Right lung (tissue), 5 donors: ENCODE results near the gene LRIG1. TPM values are rescaled to one million over a fixed set of nuclear protein-coding genes. Genes with fewer than 3 reads are reported as not detected.

Source experiments
- DNase-seq, 2 donors: peaks; one replicate each; pipeline ENCODE4 v3.0.0-alpha.2; 2013
- polyA plus RNA-seq, 5 donors: library from polyadenylated mRNA; unstranded; fragments of 120-200 nt; gene quantifications; one replicate each; pipeline versions ENCODE4 v1.2.1 to v1.2.3, GENCODE V29; 2013; ENCODE audit warnings: inconsistent platforms in 1 of 5, low replicate concordance in 1 of 5; ENCODE audit not compliant: insufficient read length in 5 of 5, insufficient read depth in 1 of 5

The LRIG1 gene
- polyA plus RNA-seq, 5 donors = 28.9 to 40.5 (median 37.3) TPM

GRCh38 chr3:66354001-66354400, 146.8 kb downstream of the LRIG1 start:
- no peak for DNase-seq

- DNase-seq = no peak
Observed at GRCh38 chr3:66353530-66353929, 147.3 kb downstream of the LRIG1 start.

- DNase-seq = no peak
Observed at GRCh38 chr3:66353039-66353438, 147.8 kb downstream of the LRIG1 start.

GRCh38 chr3:66350601-66351000, 150.2 kb downstream of the LRIG1 start:
- no peak for DNase-seq

- no peak for DNase-seq
Observed at GRCh38 chr3:66348704-66349103, 152.1 kb downstream of the LRIG1 start.

GRCh38 chr3:66344848-66345578, 155.8 kb downstream of the LRIG1 start:
- no peak for DNase-seq

GRCh38 chr3:66344391-66344811, 156.4 kb downstream of the LRIG1 start:
- no peak for DNase-seq

GRCh38 chr3:66342717-66343356, 158.0 kb downstream of the LRIG1 start:
- DNase-seq = no peak

GRCh38 chr3:66338927-66339326, 161.9 kb downstream of the LRIG1 start:
- DNase-seq = no peak

GRCh38 chr3:66336333-66336766, 164.5 kb downstream of the LRIG1 start:
- no peak for DNase-seq

- DNase-seq = no peak
Observed at GRCh38 chr3:66335671-66336070, 165.2 kb downstream of the LRIG1 start.
